Stomach (tissue), 4 donors: Measurements from ENCODE around the gene COL19A1.

Experiments used
- CTCF ChIP-seq, 7 experiments: fragments of 450-650 bp in 4 of 7; fragments of 200-600 bp in 3 of 7; sonication (generic) in 3 of 7; IDR thresholded peaks; one replicate each; pipeline ENCODE4 v1.5.1; 2016 to 2019; ENCODE audit warnings: antibody characterized with exemption in 7 of 7, control low read depth in 2 of 7, mild to moderate bottlenecking in 1 of 7
- POLR2A ChIP-seq, 4 donors: fragments of 450-650 bp; IDR thresholded peaks; one replicate each; pipeline ENCODE4 v1.6.1; 2016; ENCODE audit warnings: antibody characterized with exemption in 4 of 4, control low read depth in 2 of 4, mild to moderate bottlenecking in 1 of 4, moderate library complexity in 1 of 4
- POLR2AphosphoS5 ChIP-seq, 3 donors: sonication (generic); formaldehyde crosslinking; IDR thresholded peaks; one replicate each; pipeline ENCODE4 v1.6.1; 2016; ENCODE audit warnings: antibody characterized with exemption in 3 of 3

DNA sequence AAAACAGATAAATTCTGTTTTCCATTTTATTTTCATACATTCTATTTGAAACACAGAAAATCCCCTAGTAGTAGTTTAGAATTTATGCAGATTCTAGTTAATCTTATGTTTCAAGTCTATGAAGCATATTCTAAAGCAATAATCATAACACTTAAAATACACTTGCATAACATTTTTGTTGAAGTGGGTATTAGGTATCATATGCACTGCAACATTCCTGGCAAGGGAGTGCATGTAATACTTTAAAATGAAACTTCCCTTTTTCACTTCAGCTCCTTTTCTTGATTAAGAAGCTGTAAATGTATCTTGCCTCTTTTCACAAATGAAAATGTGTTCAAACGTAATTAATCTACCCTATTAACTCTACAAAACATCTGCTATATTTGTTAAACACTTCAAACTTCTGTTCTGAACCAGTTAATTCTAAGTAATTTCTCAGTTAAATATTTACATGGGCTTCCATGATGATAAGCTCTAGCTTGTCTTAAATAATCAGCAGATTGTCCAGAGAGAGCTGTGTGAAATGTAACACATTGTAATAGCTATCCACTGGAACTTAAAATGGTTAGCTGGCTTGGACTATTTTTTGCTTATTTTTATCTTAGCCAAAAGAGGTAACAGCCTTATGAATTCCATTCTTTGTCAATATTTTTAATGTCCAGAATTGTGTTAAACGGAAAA, 192.8 kb downstream of the COL19A1 start:
- TF ChIP-seq POLR2A (IDR thresholded peaks at IDR 0.05) = no peak
- TF ChIP-seq CTCF (IDR thresholded peaks at IDR 0.05) = no peak
- no peak for TF ChIP-seq POLR2AphosphoS5 (IDR thresholded peaks at IDR 0.05)
